HG03159 (cell line): Measurements from ENCODE around the gene DCLK1.
"Not testable (repeated sequence)": the region's sequence is repeated elsewhere in the genome, so short reads cannot be mapped to it uniquely, and the experiment has no call there.

Source experiments
- ATAC-seq: cut with Tn5 transposase; IDR thresholded peaks from one replicate; pipeline ENCODE4 v1.9.1; 2021; ENCODE audit warnings: mild to moderate bottlenecking, moderate library complexity; ENCODE audit not compliant: unreplicated experiment

Gene DCLK1

DNA sequence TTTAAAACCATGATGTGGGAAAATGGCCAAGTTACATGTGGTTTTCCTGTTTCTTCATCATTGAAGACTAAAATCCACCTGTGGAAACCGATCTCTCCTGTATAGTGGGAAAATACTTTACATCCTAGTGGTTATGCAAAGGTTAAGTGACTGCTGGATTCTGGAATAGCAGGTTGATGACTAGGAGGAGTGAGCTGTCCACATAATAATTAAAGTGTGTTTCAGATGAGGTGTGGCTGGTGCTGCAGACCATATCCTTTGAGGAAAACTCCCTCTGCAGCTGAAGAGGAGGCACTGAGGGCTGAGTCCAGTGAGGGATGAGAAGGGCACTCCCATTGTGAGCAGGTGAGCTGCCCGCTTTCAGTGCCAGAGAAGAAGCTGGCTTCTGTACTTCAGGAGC lies 43.2 kb downstream of the DCLK1 start:
- no peak for ATAC-seq

DNA sequence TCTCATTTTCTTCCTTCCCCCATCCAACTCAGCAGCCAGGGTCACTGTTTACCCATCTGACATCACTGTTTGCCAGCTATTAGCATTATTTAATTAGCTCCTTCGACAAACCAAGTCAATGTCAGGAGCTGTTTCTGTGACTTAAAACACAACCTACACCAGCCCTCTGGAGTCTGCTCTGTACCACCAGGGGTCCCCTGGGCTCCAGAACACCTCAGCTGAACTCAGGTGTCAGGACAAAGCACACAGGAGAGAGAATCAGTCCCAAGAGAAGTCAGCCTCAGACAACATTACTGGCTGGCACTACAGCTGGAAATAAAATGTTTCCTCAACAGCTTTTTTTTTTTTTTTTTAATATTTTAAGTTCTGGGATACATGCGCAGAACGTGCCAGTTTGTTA lies 45.1 kb downstream of the DCLK1 start:
- no peak for ATAC-seq

DNA sequence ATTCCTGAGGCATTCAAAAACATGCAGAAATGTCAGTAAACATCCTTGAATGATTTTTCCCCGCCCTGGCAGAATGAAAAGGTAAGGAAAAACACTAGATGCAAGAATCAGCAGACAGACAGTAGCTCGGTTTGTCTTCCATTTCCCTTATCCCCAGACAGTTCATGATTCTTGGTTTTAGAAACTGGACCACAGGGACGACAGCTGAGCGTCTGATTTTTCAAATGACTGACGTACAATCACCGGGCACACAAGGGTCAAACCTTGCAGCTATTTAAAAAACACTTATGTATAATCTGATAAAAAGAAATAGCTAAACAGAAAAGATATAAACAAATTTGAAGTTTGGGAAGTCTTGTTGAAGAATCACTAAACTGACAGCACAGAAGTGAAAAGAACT lies 47.1 kb downstream of the DCLK1 start:
- no peak for ATAC-seq

DNA sequence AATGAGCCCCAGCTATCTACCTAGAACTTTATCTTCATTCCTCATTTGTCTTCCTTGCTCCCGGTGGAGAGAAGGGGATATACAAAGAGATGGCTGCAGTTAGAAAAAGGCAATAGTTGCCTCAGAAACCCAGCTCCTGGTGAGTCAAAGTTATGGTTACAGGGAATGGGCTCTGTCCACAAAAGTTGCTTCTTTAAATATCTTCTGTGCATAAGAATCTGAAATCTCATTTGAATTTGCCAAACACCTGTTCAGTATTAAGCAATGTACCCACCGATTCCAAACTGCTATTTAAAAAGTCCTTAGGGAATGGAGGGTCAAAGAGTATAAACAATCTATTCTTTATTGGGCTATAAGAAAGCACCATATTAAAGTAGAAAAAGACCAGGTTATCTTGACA lies 48.4 kb downstream of the DCLK1 start:
- no peak for ATAC-seq

DNA sequence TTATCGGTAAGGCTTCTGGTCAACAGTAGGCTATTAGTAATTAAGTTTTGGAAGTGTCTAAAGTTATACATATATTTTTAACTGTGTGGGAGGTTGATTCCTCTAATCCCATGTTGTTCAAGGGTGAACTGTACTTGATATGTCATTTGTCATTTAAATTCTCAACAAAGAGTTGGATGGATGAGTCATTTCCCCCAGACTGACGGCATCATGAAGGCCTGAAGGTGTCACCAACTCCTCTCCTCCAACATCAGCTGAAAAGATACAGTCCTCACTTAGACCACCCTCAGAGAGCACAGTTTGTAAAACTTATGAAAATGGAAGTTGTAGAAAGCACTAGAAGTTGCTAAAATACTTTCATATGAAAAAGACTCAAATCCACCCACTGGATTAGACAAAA lies 48.8 kb downstream of the DCLK1 start:
- ATAC-seq = no peak

DNA sequence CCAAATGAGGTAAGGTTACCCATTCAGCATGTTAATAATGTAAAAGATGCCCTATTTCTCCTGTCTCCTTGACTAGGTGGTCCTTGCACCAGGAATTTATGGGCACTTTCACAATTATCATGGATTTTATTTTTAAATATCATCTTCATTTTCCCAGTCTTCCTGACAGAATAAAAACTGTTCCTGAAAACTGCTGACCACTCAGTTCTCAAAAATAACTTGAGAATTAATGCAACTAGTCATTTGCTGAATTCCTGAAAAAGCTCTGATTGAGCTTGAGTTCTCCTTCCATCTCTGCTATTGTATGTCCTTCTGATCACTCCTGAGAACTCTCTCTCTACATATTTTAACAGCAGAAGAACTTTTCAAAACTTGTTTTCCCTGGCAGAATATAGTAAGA lies 55.0 kb downstream of the DCLK1 start:
- no peak for ATAC-seq

DNA sequence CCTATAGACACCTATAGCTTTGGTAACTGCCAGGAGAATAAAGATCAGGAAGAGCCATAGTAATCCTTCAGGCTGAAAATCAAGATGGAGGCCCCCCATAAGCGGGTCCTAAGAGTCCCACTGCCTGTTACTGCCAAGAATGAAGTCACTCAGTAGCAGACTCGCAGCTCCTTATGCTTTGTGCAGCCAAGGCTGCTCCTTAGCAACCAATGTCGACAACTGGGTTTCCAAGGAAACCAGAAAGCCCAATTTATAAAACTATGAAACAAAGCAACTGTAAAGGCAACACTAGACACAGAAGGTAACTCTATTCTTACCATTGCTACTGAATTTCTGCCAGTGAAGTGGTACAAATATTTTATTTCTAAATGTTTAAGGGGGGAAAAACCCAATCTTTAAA lies 56.5 kb downstream of the DCLK1 start:
- no peak for ATAC-seq

DNA sequence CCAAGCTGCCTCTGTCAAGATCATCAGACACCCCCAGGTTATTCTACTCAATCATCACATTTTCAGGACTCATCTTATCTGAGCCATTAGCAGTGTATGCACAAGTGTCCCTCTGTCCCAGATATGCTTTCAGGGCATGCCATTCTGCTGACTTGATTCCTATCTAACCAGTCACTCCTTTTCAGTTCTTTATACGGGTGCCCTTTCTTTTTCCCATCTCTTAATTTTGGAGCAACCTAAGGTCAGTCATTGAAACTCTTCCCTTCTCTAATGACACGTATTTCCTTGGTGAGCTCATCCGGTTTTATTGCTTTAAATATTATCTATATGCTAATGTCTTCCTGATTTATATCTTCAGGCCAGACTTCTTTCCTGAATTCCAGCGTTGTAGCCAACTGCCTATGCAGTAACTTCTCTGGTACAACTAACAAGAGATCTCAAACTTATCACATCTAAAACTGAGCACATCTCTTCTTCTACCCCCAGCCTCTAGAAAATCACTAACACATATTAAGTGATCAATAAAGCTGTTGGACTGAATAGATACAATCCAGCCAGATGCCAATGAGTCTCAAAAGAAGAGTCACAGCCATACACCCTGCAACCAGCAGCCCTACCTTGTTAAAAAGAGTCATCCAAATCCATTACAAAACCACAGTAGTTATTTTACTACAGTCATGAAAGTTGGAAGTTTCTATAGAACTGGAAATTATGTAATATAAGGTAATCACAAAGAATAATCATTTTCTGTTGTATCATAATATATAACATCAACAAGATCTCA lies 58.8 kb downstream of the DCLK1 start:
- ATAC-seq = no peak

DNA sequence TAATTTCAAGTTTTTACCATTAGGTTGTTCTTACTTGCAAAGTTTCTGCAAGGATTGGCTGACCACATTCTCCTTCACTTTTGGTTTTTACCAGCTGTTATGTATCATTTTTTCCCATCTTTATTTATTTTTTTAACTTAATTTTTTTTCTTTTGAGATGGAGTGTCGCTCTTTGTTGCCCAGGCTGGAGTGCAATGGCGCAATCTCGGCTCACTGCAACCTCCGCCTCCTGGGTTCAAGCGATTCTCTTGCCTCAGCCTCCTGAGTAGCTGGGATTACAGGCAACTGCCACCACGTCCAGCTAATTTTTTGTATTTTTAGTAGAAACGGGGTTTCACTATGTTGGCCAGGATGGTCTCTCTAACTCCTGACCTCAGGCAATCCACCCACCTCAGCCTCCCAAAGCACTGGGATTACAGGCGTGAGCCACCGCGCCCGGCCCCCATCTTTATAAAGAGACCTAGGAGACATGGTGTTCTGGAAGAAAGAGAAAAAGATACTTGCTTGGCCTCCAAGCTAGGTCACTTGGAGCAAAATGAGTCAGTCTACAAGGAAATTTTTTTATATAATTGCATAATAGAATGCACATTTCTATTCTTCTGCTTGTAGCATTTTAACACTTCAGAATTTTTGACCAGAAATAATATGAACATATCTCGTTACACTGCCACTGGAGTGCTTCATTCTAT lies 60.5 kb downstream of the DCLK1 start:
- ATAC-seq = not testable (repeated sequence)

DNA sequence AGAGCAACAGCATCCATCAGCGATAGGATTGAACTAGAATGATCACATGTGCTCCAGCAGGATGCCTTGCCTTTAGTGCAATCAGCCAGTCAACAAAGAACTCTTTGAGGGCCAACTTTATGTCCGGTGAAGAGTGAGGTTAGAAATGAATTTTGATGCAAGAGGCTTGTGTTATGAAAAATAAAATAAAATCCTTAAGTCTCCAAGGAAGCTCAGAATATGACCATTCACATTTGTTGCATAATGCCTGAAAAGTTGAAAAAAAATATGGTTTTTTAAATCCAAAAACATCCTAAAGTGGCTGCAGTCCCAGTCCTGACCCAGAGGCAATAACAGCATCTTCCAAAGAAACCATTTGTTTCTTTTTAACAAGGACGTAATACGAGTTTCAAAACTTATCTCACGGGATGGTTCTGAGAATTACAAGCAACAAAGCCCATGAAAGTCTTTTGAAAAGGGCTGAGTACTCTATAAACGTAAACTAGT lies 61.3 kb downstream of the DCLK1 start:
- no peak for ATAC-seq

DNA sequence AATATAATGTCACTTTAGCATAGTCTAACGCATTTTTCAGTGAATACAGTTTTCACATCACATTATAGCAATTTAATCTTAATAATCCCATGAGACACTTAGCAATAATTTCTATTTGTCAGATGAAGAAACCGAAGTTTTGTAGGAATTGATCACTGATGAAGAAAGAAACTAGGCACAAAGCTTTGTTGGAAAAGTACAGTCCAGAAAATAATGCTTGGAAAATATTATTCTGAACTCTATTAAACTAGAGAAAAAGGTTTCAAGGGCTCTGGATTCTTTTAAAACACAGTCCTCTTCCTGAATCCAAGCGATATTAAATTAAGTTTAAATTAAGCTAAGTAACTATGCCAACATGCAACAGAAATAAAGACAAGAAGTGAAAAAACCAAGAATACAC lies 62.2 kb downstream of the DCLK1 start:
- ATAC-seq = no peak

DNA sequence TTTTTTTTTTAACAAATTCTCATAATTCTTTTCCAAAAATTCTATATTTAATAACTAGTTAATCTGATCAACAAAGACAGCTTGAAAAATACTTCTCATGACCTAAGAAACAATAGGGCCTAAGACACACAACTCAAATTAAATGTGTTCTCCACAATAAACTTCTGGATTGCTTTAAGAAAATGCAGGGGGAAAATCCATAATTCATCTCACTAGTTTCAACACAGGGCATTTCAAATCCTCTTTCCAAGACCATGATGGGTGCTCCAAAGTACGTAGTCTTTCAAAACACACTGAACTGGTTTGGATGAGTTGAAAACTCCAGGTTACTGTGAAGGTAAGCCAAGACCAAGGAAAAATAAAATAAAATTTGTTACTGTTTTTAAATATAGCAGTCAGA lies 62.6 kb downstream of the DCLK1 start:
- no peak for ATAC-seq

DNA sequence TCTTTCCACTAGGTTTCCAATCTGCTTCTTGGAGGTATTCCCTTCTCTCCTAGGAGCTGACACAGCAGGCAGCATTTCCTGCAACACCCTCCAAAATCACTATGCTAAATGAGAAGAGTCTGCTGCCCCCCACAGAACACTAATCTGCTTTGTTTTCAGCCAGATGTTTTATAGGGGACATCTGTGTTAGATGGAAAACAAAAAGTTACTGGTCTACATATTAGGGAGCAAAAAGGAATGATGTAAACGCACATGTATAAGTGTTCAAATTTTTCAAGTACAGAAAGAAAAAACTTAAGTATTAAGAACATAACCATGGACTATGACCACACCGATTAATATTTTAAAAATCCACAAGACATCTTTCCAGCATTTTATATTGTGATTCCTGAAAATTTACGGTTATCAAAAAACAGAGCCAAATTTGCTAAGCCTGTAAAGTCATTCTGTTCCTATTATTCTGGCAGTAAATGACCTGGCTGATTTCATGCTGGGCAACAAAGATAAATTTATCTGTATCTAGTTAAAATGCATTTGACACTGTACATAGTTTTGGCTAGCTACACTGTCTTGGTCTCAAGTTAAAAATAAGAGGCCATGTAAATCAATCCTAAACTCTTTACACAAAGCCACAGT lies 63.3 kb downstream of the DCLK1 start:
- ATAC-seq = no peak

DNA sequence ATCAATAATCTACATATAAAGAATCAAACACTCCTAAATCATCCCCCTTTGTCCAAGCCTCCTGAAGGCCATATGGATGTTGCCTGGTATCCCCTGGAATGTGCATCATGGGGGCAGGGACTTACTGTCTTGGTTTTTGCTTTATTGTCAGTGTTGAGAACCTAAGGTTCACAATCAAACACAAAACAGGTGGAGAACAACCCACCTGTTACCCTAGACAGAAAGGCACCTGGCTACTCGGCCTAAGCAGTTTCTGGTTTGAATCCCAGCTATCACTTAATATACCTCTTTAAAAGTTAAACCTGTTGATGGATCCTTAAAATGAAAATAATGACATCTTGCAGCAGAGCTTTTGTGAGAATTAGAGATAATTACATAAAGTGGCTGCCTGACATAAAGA lies 68.9 kb downstream of the DCLK1 start:
- no peak for ATAC-seq

DNA sequence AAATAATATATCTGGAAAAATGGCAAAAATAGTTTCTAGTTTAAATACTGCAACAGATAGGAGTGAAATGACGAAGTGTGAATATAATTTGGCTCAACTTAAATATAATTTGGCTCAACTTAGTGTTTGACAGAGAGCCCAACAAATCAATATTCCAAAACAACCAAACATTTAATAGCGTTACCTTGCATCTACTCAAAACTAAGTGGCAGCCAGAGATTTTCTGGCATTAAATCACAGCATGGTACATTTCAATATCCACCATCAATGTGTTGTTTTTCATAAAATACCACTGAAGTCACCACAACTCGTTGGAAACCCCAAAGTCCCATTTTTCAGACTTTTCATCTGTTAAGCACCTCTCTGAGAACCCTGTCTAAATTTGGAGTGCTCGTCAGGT lies 69.6 kb downstream of the DCLK1 start:
- ATAC-seq = no peak

DNA sequence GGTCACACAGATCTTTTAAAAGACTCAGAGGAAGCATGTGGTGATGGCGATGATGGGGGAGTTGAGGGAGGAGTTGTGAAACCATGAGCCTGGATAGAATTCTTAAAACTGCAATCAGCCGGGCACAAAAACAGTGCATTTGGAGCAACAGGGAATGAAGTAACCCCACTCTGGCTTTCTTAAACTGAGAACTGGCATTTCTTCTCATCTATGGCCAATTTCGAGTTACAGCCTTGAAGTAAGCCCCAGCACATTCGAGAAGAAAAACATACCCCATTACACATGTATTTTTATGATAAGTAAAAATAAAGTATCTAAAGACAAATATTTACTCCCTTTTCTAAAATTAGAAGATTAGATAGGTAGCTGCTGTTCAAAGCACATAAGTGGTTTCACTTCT lies 70.1 kb downstream of the DCLK1 start:
- ATAC-seq = no peak

DNA sequence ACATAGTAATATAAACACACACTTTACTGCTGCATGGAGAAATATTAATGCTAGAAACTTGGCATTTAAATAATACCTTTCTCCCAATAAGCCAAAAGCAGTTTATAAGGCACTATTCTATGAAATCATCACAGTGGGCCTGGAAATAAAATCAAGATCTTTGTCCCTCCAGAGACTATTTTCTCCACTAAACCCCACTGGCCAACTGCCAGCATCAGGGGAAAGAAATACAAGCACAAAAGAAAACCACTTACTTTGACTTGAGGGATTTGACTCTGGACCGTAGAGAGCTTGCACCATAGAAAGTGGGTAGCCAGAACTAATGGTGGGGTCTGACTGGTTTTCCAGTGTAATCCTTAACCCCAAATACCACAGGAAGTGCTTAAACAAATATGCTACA lies 71.9 kb downstream of the DCLK1 start:
- ATAC-seq = no peak

DNA sequence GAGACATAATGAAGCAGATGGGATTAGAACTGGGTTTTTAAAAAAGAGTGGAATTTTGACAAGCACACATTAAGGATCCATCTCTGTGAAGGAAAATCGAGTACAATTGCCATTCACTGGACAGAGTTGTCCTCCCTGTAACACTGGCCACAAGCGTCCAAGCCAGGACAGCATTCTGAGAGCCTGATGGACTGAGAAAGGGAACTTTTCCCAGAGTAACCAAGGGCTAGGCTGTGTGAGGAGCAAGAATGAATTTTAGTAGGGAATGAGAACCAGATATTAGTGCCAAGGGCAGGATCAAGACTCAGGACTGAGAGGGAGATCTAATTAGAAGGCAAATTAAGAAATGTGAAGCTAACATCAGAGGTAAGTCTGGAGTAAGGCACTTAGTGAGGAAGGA lies 73.1 kb downstream of the DCLK1 start:
- no peak for ATAC-seq

DNA sequence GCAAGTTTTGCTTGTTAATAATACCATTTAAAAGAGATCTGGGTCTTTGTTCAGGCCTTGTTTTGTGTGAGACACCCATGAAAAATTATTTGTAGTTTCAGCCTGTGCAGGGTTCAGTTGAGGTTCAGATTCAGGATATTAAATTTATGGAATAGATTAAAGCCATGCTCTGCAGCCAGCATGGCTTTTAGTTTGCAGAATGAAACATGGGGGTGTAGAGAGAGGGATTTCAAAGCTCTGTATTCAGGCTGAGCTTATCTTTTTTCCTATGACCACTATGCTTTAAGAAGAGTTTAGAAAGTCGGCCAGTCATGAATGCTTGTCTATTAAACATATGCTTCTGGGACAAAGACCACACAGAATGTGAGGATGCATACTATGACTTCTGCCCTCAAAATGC lies 73.6 kb downstream of the DCLK1 start:
- ATAC-seq = no peak

DNA sequence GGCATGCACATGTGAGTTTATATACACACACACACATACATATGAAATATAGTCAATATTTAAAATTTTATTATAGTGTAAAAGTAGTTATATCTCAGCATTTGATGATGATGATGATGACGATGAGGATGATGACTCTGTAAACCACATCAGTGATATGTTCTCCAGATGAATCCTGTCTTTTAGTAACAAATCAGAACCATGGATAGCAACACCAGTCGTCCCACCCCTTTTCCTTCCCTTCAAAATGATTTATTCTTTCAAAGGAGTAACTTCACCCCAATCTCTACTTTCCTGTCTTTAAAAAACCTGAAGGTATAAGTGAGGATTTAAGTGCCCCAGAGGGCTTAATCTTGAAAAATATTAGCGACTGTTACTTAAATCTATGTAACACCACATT lies 74.1 kb downstream of the DCLK1 start:
- no peak for ATAC-seq

DNA sequence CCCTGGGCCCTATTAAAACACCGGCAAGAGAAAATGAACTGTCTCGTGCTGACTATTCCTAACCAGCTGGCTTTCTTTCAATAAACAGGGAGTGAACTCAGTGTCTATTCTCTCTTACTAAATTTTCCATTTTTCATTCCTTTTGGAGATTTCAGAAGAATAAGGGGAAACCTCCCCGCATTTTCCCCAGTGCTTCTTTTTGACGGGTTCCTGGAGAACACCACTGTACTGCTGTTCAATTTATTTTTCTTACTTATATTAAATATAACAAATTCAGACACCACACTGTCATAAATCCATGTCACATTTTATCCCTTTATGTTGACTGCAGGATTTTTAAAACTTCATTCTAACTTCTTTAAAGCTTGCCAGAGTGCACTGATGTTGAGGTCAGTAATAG lies 75.8 kb downstream of the DCLK1 start:
- ATAC-seq = no peak

DNA sequence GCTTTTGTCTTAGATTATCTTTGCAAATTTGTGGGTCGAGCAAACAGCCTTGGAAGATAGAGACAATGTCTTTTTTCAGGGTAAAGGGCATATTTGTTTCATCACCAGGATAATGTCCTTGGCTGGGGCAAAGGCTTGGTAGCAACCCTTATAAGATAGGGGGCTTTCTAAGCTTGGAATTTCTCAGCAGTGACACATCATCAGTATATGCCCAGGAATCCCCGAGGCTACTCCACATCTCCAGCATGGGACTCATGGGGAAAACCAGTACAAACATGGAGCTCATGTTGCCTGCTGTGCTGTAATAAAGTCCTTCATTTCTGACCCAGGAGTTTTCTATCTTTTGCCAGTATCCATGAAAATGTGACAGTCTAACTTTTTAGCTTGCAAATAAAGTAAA lies 77.1 kb downstream of the DCLK1 start:
- no peak for ATAC-seq
